ENCODE results near the gene RAPSN.

The RAPSN gene

DNA sequence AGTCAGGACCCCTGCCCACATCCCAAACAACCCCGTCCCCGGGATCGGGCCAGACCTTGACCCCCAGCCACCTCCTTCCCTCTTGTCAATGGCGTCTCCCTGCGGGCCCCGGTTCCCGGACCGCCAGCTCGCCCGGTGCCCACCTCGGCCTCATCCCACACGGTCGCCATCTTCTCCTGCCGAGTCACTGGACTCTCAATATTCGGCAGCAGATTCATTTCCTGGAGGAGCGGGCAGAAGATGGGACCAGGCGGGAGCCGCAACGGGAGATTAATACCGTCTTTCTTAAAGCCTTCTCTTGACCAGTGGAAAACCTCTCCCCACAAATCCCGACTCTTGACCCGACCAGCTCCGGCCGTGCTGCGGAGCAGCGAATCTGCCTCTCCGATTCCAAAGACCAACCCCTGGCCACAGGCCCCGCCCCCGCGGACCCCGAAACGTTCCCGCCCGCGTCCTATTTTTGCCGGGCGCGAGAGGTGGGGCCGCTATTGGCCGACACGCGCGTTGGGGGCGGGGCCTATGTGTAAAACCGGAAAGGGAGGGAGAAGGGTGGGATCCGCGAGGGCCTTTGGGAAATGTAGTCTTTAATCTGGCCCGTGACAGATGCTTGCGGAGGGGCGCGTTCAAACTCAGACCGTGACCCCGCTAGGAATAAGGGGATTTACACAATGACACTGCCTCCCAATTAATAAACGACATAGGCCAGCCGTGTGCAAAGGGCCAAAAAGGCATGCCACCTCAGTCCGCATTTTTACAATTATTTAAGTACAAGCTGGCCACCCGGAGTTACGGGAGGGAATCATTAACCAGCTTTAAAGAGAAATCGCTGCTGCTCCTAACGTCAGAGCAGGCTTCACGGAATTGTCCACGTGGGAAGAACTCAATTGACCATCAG is 22.6 kb downstream of the RAPSN start, which contains the start of gene PSMC3 (continued):
- no peak for TF ChIP-seq ZNF785 (tag by site-specific recombination; IDR thresholded peaks at IDR 0.05)
- TF ChIP-seq ZNF677 (tag by site-specific recombination; IDR thresholded peaks at IDR 0.05), result no peak
- TF ChIP-seq, protein P1, sequence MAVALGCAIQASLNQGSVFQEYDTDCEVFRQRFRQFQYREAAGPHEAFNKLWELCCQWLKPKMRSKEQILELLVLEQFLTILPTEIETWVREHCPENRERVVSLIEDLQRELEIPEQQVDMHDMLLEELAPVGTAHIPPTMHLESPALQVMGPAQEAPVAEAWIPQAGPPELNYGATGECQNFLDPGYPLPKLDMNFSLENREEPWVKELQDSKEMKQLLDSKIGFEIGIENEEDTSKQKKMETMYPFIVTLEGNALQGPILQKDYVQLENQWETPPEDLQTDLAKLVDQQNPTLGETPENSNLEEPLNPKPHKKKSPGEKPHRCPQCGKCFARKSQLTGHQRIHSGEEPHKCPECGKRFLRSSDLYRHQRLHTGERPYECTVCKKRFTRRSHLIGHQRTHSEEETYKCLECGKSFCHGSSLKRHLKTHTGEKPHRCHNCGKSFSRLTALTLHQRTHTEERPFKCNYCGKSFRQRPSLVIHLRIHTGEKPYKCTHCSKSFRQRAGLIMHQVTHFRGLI (tag by site-specific recombination; IDR thresholded peaks at IDR 0.05), result no peak
- no peak for TF ChIP-seq ZNF596 (tag by site-specific recombination; IDR thresholded peaks at IDR 0.05)
- TF ChIP-seq, protein P2, sequence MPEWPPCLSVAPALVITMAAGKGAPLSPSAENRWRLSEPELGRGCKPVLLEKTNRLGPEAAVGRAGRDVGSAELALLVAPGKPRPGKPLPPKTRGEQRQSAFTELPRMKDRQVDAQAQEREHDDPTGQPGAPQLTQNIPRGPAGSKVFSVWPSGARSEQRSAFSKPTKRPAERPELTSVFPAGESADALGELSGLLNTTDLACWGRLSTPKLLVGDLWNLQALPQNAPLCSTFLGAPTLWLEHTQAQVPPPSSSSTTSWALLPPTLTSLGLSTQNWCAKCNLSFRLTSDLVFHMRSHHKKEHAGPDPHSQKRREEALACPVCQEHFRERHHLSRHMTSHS (tag by site-specific recombination; IDR thresholded peaks at IDR 0.05), result no peak
- TF ChIP-seq HOXD13 (CRISPR knock-in tag; IDR thresholded peaks at IDR 0.05; ENCODE audit: borderline replicate concordance), result no peak
- TF ChIP-seq GLIS2 (tag by site-specific recombination; IDR thresholded peaks at IDR 0.05), result no peak
- TF ChIP-seq ZFP3 (tag by site-specific recombination; IDR thresholded peaks at IDR 0.05; ENCODE audit: low read depth), result no peak
- TF ChIP-seq ZNF830 (tag by site-specific recombination; IDR thresholded peaks at IDR 0.05; ENCODE audit: low read depth), result no peak
- TF ChIP-seq ZNF530 (tag by site-specific recombination; IDR thresholded peaks at IDR 0.05; ENCODE audit: low read depth), result no peak
- no peak for TF ChIP-seq ZNF701 (tag by site-specific recombination; IDR thresholded peaks at IDR 0.05)
- TF ChIP-seq ZNF433 (tag by site-specific recombination; IDR thresholded peaks at IDR 0.05; ENCODE audit: low read depth), result no peak
- TF ChIP-seq ZNF157 (tag by site-specific recombination; IDR thresholded peaks at IDR 0.05), result no peak
- TF ChIP-seq, protein P3, sequence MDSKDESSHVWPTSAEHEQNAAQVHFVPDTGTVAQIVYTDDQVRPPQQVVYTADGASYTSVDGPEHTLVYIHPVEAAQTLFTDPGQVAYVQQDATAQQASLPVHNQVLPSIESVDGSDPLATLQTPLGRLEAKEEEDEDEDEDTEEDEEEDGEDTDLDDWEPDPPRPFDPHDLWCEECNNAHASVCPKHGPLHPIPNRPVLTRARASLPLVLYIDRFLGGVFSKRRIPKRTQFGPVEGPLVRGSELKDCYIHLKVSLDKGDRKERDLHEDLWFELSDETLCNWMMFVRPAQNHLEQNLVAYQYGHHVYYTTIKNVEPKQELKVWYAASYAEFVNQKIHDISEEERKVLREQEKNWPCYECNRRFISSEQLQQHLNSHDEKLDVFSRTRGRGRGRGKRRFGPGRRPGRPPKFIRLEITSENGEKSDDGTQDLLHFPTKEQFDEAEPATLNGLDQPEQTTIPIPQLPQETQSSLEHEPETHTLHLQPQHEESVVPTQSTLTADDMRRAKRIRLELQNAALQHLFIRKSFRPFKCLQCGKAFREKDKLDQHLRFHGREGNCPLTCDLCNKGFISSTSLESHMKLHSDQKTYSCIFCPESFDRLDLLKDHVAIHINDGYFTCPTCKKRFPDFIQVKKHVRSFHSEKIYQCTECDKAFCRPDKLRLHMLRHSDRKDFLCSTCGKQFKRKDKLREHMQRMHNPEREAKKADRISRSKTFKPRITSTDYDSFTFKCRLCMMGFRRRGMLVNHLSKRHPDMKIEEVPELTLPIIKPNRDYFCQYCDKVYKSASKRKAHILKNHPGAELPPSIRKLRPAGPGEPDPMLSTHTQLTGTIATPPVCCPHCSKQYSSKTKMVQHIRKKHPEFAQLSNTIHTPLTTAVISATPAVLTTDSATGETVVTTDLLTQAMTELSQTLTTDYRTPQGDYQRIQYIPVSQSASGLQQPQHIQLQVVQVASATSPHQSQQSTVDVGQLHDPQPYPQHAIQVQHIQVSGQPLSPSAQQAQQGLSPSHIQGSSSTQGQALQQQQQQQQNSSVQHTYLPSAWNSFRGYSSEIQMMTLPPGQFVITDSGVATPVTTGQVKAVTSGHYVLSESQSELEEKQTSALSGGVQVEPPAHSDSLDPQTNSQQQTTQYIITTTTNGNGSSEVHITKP (tag by site-specific recombination; IDR thresholded peaks at IDR 0.05), result peak; percentile 92
- no peak for TF ChIP-seq ZNF366 (tag by site-specific recombination; conservative IDR thresholded peaks at IDR 0.05)
- peak; percentile 88 for TF ChIP-seq KLF16 (tag by site-specific recombination; IDR thresholded peaks at IDR 0.05)
- no peak for TF ChIP-seq MEIS1 (CRISPR knock-in tag; IDR thresholded peaks at IDR 0.05; ENCODE audit: borderline replicate concordance)
- TF ChIP-seq, protein P4, sequence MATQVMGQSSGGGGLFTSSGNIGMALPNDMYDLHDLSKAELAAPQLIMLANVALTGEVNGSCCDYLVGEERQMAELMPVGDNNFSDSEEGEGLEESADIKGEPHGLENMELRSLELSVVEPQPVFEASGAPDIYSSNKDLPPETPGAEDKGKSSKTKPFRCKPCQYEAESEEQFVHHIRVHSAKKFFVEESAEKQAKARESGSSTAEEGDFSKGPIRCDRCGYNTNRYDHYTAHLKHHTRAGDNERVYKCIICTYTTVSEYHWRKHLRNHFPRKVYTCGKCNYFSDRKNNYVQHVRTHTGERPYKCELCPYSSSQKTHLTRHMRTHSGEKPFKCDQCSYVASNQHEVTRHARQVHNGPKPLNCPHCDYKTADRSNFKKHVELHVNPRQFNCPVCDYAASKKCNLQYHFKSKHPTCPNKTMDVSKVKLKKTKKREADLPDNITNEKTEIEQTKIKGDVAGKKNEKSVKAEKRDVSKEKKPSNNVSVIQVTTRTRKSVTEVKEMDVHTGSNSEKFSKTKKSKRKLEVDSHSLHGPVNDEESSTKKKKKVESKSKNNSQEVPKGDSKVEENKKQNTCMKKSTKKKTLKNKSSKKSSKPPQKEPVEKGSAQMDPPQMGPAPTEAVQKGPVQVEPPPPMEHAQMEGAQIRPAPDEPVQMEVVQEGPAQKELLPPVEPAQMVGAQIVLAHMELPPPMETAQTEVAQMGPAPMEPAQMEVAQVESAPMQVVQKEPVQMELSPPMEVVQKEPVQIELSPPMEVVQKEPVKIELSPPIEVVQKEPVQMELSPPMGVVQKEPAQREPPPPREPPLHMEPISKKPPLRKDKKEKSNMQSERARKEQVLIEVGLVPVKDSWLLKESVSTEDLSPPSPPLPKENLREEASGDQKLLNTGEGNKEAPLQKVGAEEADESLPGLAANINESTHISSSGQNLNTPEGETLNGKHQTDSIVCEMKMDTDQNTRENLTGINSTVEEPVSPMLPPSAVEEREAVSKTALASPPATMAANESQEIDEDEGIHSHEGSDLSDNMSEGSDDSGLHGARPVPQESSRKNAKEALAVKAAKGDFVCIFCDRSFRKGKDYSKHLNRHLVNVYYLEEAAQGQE (tag by site-specific recombination; IDR thresholded peaks at IDR 0.05), result peak; percentile 1; the same call in 1 of the 2 replicates
- TF ChIP-seq ZNF521 (tag by site-specific recombination; IDR thresholded peaks at IDR 0.05), result no peak
- TF ChIP-seq ZBTB1 (tag by site-specific recombination; IDR thresholded peaks at IDR 0.05), result no peak
- TF ChIP-seq ZNF37A (tag by site-specific recombination; IDR thresholded peaks at IDR 0.05), result no peak
- TF ChIP-seq ZNF146 (tag by site-specific recombination; IDR thresholded peaks at IDR 0.05), result no peak
- TF ChIP-seq ZNF544 (tag by site-specific recombination; IDR thresholded peaks at IDR 0.05), result no peak
- TF ChIP-seq ZNF48 (tag by site-specific recombination; IDR thresholded peaks at IDR 0.05), result no peak
- TF ChIP-seq SP3 (tag by site-specific recombination; IDR thresholded peaks at IDR 0.05), result peak; percentile 98
- no peak for TF ChIP-seq ZBTB17 (tag by site-specific recombination; IDR thresholded peaks at IDR 0.05)
- no peak for TF ChIP-seq ZNF792 (tag by site-specific recombination; IDR thresholded peaks at IDR 0.05)
- no peak for TF ChIP-seq OSR2 (tag by site-specific recombination; IDR thresholded peaks at IDR 0.05)
- no peak for TF ChIP-seq IKZF3 (tag by site-specific recombination; IDR thresholded peaks at IDR 0.05)
- TF ChIP-seq TRIM28 (IDR thresholded peaks at IDR 0.05; ENCODE audit: borderline replicate concordance, low read length), result 0 out of 2 replicates have a peak, but pooled peaks have one; percentile 6
- TF ChIP-seq ZFP37 (tag by site-specific recombination; IDR thresholded peaks at IDR 0.05), result peak; percentile 84; the same call in 1 of the 2 replicates
- peak; percentile 95 for TF ChIP-seq KLF8 (tag by site-specific recombination; IDR thresholded peaks at IDR 0.05)
- TF ChIP-seq ZNF174 (tag by site-specific recombination; IDR thresholded peaks at IDR 0.05), result no peak
